GM19395 (cell line): ENCODE data around the gene SERPINF2.
"Not testable (repeated sequence)": the region's sequence is repeated elsewhere in the genome, so short reads cannot be mapped to it uniquely, and the experiment has no call there.

Source experiments
- ATAC-seq: cut with Tn5 transposase; IDR thresholded peaks from one replicate; pipeline ENCODE4 v1.9.1; 2021; ENCODE audit warnings: mild to moderate bottlenecking, moderate library complexity; ENCODE audit not compliant: unreplicated experiment

The SERPINF2 gene

GRCh38 chr17:1762233-1762900 lies 19.7 kb downstream of the SERPINF2 start:
- ATAC-seq: no peak

GRCh38 chr17:1762901-1763898 lies 20.5 kb downstream of the SERPINF2 start:
- no peak for ATAC-seq

GRCh38 chr17:1764284-1764683 lies 21.6 kb downstream of the SERPINF2 start:
- no peak for ATAC-seq

- ATAC-seq: not testable (repeated sequence)
Measured at GRCh38 chr17:1764705-1765104, 22.0 kb downstream of the SERPINF2 start.

- no peak for ATAC-seq
Measured at GRCh38 chr17:1765576-1765975, 22.9 kb downstream of the SERPINF2 start.

- ATAC-seq: no peak
Measured at GRCh38 chr17:1766382-1767135, 23.9 kb downstream of the SERPINF2 start.

GRCh38 chr17:1767358-1767757 lies 24.7 kb downstream of the SERPINF2 start:
- no peak for ATAC-seq

- ATAC-seq: no peak
Measured at GRCh38 chr17:1769822-1770477, 27.3 kb downstream of the SERPINF2 start.

GRCh38 chr17:1773000-1773695 lies 30.5 kb downstream of the SERPINF2 start:
- ATAC-seq: not testable (repeated sequence)

- no peak for ATAC-seq
Measured at GRCh38 chr17:1773696-1774181, 31.1 kb downstream of the SERPINF2 start.

GRCh38 chr17:1774390-1775176 lies 31.9 kb downstream of the SERPINF2 start:
- ATAC-seq: no peak

- no peak for ATAC-seq
Measured at GRCh38 chr17:1776328-1776727, 33.7 kb downstream of the SERPINF2 start.

GRCh38 chr17:1776857-1777256 lies 34.2 kb downstream of the SERPINF2 start:
- ATAC-seq: no peak

GRCh38 chr17:1779571-1780131 lies 37.0 kb downstream of the SERPINF2 start:
- ATAC-seq: no peak

- ATAC-seq: no peak
Measured at GRCh38 chr17:1782171-1782567, 39.5 kb downstream of the SERPINF2 start.

- ATAC-seq: no peak
Measured at GRCh38 chr17:1783271-1783670, 40.6 kb downstream of the SERPINF2 start.

GRCh38 chr17:1783834-1784611 lies 41.4 kb downstream of the SERPINF2 start:
- ATAC-seq: no peak

- no peak for ATAC-seq
Measured at GRCh38 chr17:1785930-1786329, 43.3 kb downstream of the SERPINF2 start.
